IPS-18a (cell line): Measurements from ENCODE around the gene NNT.

Source experiments
- H3K27ac ChIP-seq: one replicate; pipeline ENCODE4 v1.5.1; 2013; ENCODE audit warnings: low read length
- H3K27me3 ChIP-seq: one replicate; pipeline ENCODE4 v1.6.1; 2013; ENCODE audit warnings: mild to moderate bottlenecking, low read length; ENCODE audit not compliant: control insufficient read depth, insufficient read depth
- H3K36me3 ChIP-seq: one replicate; pipeline ENCODE4 v1.6.1; 2013; ENCODE audit warnings: low read depth, low read length; ENCODE audit not compliant: control insufficient read depth
- H3K4me1 ChIP-seq: one replicate; pipeline ENCODE4 v1.6.1; 2013; ENCODE audit warnings: low read depth, low read length; ENCODE audit not compliant: control insufficient read depth
- H3K4me3 ChIP-seq: one replicate; pipeline ENCODE4 v1.5.1; 2013; ENCODE audit warnings: low read length
- H3K9ac ChIP-seq: one replicate; pipeline ENCODE4 v1.6.1; 2013; ENCODE audit warnings: mild to moderate bottlenecking, low read length, moderate library complexity
- H3K9me3 ChIP-seq: one replicate; pipeline ENCODE4 v1.6.1; 2013; ENCODE audit warnings: low read depth, low read length; ENCODE audit not compliant: control insufficient read depth

Gene NNT

GRCh38 chr5:43635374-43635773 lies 32.4 kb downstream of the NNT start:
- Histone ChIP-seq H3K4me3 (no peak overlapping the region), H3K9ac (no peak overlapping the region), H3K4me1 (no peaks in the 10 kb centered on the region), H3K27me3 (no peaks in the 10 kb centered on the region), H3K27ac (no peak overlapping the region), H3K36me3 (no peaks in the 10 kb centered on the region), H3K9me3 (no peaks in the 10 kb centered on the region)

DNA sequence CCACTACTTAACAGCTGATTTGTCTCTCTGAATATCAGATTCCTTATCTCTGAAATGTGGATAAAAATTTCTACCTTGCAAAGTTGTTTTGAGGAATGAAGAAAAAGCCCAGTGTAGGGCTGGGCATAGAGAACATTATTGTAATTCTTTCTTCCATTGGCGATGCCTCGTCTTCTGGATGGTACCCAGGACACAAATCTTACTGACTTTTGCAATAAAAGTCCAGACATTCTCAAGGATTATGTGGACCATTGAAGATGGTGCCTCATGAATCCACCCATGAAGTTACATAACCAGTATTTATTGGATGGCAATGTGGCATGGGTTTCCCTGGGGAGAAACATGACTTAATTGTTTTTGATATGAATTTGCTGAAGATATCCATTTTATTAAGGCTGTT lies 33.1 kb downstream of the NNT start:
- Histone ChIP-seq H3K9ac (no peak overlapping the region), H3K27ac (no peak overlapping the region), H3K4me3 (no peak overlapping the region), H3K4me1 (no peaks in the 10 kb centered on the region), H3K9me3 (no peaks in the 10 kb centered on the region), H3K36me3 (no peaks in the 10 kb centered on the region), H3K27me3 (no peaks in the 10 kb centered on the region)

GRCh38 chr5:43637416-43637815 lies 34.4 kb downstream of the NNT start:
- H3K36me3 ChIP-seq = no peaks in the 10 kb centered on the region
- no peaks in the 10 kb centered on the region for H3K27me3 ChIP-seq
- H3K9me3 ChIP-seq = no peaks in the 10 kb centered on the region
- no peak overlapping the region for H3K4me3 ChIP-seq
- no peak overlapping the region for H3K9ac ChIP-seq
- H3K4me1 ChIP-seq = no peaks in the 10 kb centered on the region
- no peak overlapping the region for H3K27ac ChIP-seq

DNA sequence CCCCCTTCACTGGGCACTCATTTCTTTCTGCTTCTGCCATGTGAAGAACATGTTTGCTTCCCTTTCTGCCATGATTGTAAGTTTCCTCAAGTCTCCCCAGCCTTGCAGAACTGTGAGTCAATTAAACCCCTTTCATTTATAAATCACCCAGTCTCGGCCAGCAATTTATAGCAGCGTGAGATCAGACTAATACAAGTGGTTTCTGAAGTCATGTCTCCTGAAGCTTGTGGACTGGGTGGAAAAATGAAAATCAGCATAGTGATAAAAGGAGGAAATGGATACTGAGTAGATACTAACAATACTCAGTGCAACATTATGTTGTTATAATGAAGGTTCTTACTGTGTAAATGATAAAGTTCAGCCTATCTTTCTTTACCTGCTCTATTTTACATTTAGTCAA lies 35.1 kb downstream of the NNT start:
- Histone ChIP-seq H3K36me3 (no peaks in the 10 kb centered on the region), H3K9me3 (no peaks in the 10 kb centered on the region), H3K4me3 (no peak overlapping the region), H3K27me3 (no peaks in the 10 kb centered on the region), H3K27ac (no peak overlapping the region), H3K4me1 (no peaks in the 10 kb centered on the region), H3K9ac (no peak overlapping the region)

DNA sequence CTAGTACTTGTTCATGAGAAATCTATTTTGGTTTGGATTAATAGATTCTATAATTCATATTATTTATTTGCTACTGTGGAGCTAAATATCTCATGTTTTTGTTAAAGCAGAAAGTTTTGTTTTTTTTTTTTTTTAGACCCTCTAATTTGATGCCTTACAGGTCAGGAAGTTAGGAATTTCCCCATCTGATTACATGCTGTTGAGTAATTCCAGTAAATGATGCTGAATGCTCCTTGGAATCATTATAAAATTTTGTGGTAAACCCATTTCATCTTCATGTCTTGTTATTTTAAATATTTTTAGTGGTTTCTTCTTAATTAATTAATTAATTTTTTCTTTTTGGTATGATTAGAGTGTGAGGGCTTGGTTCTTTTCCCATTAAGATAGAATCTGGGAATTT lies 35.6 kb downstream of the NNT start:
- Histone ChIP-seq H3K4me1 (no peaks in the 10 kb centered on the region), H3K4me3 (no peak overlapping the region), H3K9me3 (no peaks in the 10 kb centered on the region), H3K27ac (no peak overlapping the region), H3K36me3 (no peaks in the 10 kb centered on the region), H3K9ac (no peak overlapping the region), H3K27me3 (no peaks in the 10 kb centered on the region)

- Histone ChIP-seq H3K9me3 (no peaks in the 10 kb centered on the region), H3K4me1 (no peaks in the 10 kb centered on the region), H3K27ac (no peak overlapping the region), H3K36me3 (no peaks in the 10 kb centered on the region), H3K9ac (no peak overlapping the region), H3K4me3 (no peak overlapping the region), H3K27me3 (no peaks in the 10 kb centered on the region)
These were observed 36.6 kb downstream of the NNT start for GRCh38 chr5:43639566-43639965.

GRCh38 chr5:43642428-43642827 lies 39.4 kb downstream of the NNT start:
- Histone ChIP-seq H3K4me1 (no peaks in the 10 kb centered on the region), H3K9ac (no peak overlapping the region), H3K4me3 (no peak overlapping the region), H3K9me3 (no peaks in the 10 kb centered on the region), H3K27me3 (no peaks in the 10 kb centered on the region), H3K36me3 (no peaks in the 10 kb centered on the region), H3K27ac (no peak overlapping the region)

DNA sequence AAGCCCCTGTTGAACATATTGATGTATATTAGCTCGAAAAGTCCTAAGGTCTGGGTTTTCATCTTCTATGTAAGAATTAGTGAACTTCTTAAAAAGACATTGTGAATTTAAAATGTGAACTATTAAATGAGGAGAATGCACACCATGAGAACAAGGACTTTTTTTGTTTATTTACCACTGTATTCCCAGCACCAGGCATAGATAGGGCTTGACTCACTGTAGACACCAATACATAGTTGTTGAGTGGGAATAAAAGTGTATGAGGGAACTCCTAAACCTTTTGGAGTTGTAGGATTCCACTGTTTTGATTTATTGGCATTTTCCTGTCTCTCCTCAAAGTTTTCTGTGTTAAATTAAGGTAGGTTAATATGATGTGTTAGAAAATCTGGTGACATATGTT lies 40.3 kb downstream of the NNT start:
- Histone ChIP-seq H3K9ac (no peak overlapping the region), H3K36me3 (no peaks in the 10 kb centered on the region), H3K27me3 (no peaks in the 10 kb centered on the region), H3K9me3 (no peaks in the 10 kb centered on the region), H3K4me1 (no peaks in the 10 kb centered on the region), H3K4me3 (no peak overlapping the region), H3K27ac (no peak overlapping the region)

DNA sequence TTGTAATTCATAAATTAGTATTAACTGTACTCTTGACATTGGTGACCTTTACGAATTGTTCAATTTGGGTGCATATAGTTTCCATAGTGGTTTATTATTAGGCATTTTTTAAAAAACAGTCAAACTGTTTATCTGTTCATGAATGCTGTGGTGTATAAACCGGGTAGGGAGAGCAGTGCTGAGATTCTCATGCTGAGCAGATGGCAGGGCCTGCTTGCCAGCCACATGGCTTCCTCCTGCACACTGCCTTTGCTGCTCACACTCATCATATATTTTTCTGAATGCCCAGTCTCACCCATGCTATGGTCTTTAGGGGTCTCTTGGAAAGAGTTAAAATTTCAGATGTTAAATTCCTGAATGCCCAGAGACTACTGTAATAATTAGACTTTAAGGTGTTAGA lies 40.8 kb downstream of the NNT start:
- Histone ChIP-seq H3K4me3 (no peak overlapping the region), H3K9me3 (no peaks in the 10 kb centered on the region), H3K4me1 (no peaks in the 10 kb centered on the region)

GRCh38 chr5:43646992-43647391 lies 44.0 kb downstream of the NNT start:
- no peak overlapping the region for H3K4me3 ChIP-seq
- no peak overlapping the region for H3K27ac ChIP-seq
- no peaks in the 10 kb centered on the region for H3K27me3 ChIP-seq
- no peaks in the 10 kb centered on the region for H3K9me3 ChIP-seq
- H3K9ac ChIP-seq = no peak overlapping the region
- H3K36me3 ChIP-seq = no peaks in the 10 kb centered on the region
- no peaks in the 10 kb centered on the region for H3K4me1 ChIP-seq

More for the DNA sequence above, 40.8 kb downstream of the NNT start:
- H3K27ac ChIP-seq = no peak overlapping the region
- H3K9ac ChIP-seq = no peak overlapping the region
- H3K36me3 ChIP-seq = no peaks in the 10 kb centered on the region
- H3K27me3 ChIP-seq = no peaks in the 10 kb centered on the region

DNA sequence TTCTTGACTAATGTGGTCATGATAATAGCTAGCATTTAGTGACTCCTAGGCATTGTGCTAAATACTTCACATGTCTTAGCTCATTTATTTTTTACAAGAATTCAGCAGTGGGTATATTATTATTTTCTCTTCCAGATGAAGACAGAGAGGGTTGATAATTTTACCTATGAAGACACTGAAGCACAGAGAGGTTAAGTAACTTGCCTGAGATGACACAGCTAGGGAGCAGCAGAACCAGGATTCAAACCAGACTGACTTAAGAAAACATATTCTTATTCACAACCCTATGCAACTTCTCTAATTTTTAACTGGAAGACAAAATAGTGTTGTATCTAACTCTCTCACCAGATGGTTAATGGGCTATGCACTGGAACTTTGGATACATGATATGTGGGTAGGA lies 44.8 kb downstream of the NNT start:
- no peak overlapping the region for H3K4me3 ChIP-seq
- H3K36me3 ChIP-seq = no peaks in the 10 kb centered on the region
- H3K27me3 ChIP-seq = no peaks in the 10 kb centered on the region
- H3K9ac ChIP-seq = no peak overlapping the region
- no peak overlapping the region for H3K27ac ChIP-seq
- no peaks in the 10 kb centered on the region for H3K4me1 ChIP-seq
- H3K9me3 ChIP-seq = no peaks in the 10 kb centered on the region

- Histone ChIP-seq H3K9ac (no peak overlapping the region), H3K4me3 (no peak overlapping the region), H3K36me3 (no peaks in the 10 kb centered on the region), H3K4me1 (no peaks in the 10 kb centered on the region), H3K27ac (no peak overlapping the region), H3K27me3 (no peaks in the 10 kb centered on the region), H3K9me3 (no peaks in the 10 kb centered on the region)
These were observed 45.6 kb downstream of the NNT start for GRCh38 chr5:43648499-43649124.
